Naive B cell (primary cell): Measurements from ENCODE around the gene PUDP. TPM values are rescaled to one million over a fixed set of nuclear protein-coding genes. Genes with fewer than 3 reads are reported as not detected.
"Not testable (repeated sequence)": the region's sequence is repeated elsewhere in the genome, so short reads cannot be mapped to it uniquely, and the experiment has no call there.

Source experiments
- ATAC-seq, 2 donors: fragments of 150-1000 bp; cut with Tn5 transposase; 2 replicates each; pipeline ENCODE4 v1.10.0; 2021; ENCODE audit warnings: low read depth in 2 of 2, mild to moderate bottlenecking in 2 of 2, moderate library complexity in 2 of 2
- DNase-seq: peaks from one replicate; pipeline ENCODE4 v3.0.0; 2022
- H3K27ac Mint-ChIP-seq, 6 donors: one replicate each; pipeline ENCODE4 v1.8.0; 2020 to 2022; ENCODE audit warnings: mild to moderate bottlenecking in 6 of 6, mixed read lengths in 6 of 6, moderate library complexity in 5 of 6, inconsistent platforms in 2 of 6
- H3K27me3 Mint-ChIP-seq, 3 donors: one replicate each; pipeline ENCODE4 v1.8.0; 2021 to 2022; ENCODE audit warnings: mixed read lengths in 3 of 3, mild to moderate bottlenecking in 1 of 3
- H3K36me3 Mint-ChIP-seq, 2 donors: one replicate each; pipeline ENCODE4 v1.8.0; 2020 to 2022; ENCODE audit warnings: mixed read lengths in 2 of 2, inconsistent platforms in 1 of 2, mild to moderate bottlenecking in 1 of 2
- H3K4me1 Mint-ChIP-seq, 3 donors: one replicate each; pipeline ENCODE4 v1.8.0; 2020 to 2022; ENCODE audit warnings: mixed read lengths in 3 of 3, inconsistent platforms in 1 of 3, mild to moderate bottlenecking in 1 of 3, moderate library complexity in 1 of 3
- H3K4me3 Mint-ChIP-seq, 8 donors: one replicate each; pipeline ENCODE4 v1.8.0; 2020 to 2022; ENCODE audit warnings: mild to moderate bottlenecking in 8 of 8, mixed read lengths in 8 of 8, moderate library complexity in 8 of 8, inconsistent platforms in 2 of 8
- H3K9me3 Mint-ChIP-seq, 7 donors: one replicate each; pipeline ENCODE4 v1.8.0; 2020 to 2022; ENCODE audit warnings: mixed read lengths in 7 of 7, mild to moderate bottlenecking in 5 of 7, inconsistent platforms in 2 of 7, moderate library complexity in 1 of 7
- polyA plus RNA-seq, 6 donors: library from polyadenylated mRNA; unstranded; fragments of 300-500 nt; fragmentation: Illumina TruSeq; gene quantifications; one replicate each; pipeline ENCODE4 v1.2.3, GENCODE V29; 2021; ENCODE audit warnings: low read depth in 6 of 6

PUDP gene
- 10 to 100 TPM in 4 of 6 donors, 1 to 10 TPM in 2; 4.1 to 17.4 (median 12.4) TPM for polyA plus RNA-seq

- no peaks in the 10 kb centered on the region for H3K9me3 Mint-ChIP-seq
- no peaks in the 10 kb centered on the region for H3K36me3 Mint-ChIP-seq
- peak; percentile 83 to 86 for ATAC-seq
- H3K4me1 Mint-ChIP-seq, result peaks cover 10 to 26% (median 18%) of the 10 kb centered on the region in 3 donors
- peak within 1 kb of the TSS; percentile 88 to 97 (median 96) for H3K4me3 Mint-ChIP-seq
- DNase-seq, result peak; percentile 94
- peak within 1 kb of the TSS; percentile 91 to 97 (median 96) for H3K27ac Mint-ChIP-seq
- H3K27me3 Mint-ChIP-seq, result no peaks in the 10 kb centered on the region
These were observed at the start of gene PUDP for GRCh38 chrX:7147978-7148854. PUDP (minus strand) TSS chrX:7148153; CDS start chrX:7148113, 40 bp downstream.

- no peak for DNase-seq
- Mint-ChIP-seq H3K36me3 (peaks cover 13 to 18% of the 10 kb centered on the region in 2 donors), H3K27ac (no peak overlapping the region), H3K4me1 (no peaks in the 10 kb centered on the region), H3K4me3 (no peak overlapping the region), H3K27me3 (no peaks in the 10 kb centered on the region), H3K9me3 (no peaks in the 10 kb centered on the region)
- ATAC-seq, result no peak
These were observed 46.7 kb upstream of the PUDP start for GRCh38 chrX:7194606-7195005.

DNA sequence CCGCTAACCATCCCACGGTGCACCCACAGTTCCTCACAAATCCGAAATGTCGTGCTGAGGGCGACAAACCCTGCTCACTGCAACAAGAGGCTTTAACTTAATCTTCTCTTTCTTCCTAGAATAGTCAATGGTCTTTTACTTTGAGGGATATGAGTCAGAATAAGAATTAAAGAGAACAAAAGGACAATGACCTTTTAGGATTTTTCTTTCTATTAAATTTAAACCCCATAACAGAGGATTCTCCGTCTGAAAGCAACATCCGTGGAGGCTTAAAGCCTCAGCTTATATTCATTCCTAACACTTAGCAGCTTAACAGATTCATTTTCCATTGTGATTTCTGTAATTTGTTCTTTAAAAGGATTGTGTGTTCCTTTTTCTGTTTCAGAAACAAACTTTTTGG lies 44.9 kb upstream of the PUDP start:
- H3K4me1 Mint-ChIP-seq, result no peaks in the 10 kb centered on the region
- ATAC-seq (no peak), DNase-seq (no peak)
- H3K9me3 Mint-ChIP-seq, result no peaks in the 10 kb centered on the region
- no peaks in the 10 kb centered on the region for H3K27me3 Mint-ChIP-seq
- peaks cover 13 to 18% of the 10 kb centered on the region in 2 donors for H3K36me3 Mint-ChIP-seq
- no peak overlapping the region for H3K27ac Mint-ChIP-seq
- H3K4me3 Mint-ChIP-seq, result no peak overlapping the region

GRCh38 chrX:7191681-7192110 lies 43.7 kb upstream of the PUDP start:
- DNase-seq (no peak), ATAC-seq (no peak)
- H3K27ac Mint-ChIP-seq, result no peak overlapping the region
- no peak overlapping the region for H3K4me3 Mint-ChIP-seq
- H3K4me1 Mint-ChIP-seq, result no peaks in the 10 kb centered on the region
- H3K9me3 Mint-ChIP-seq, result no peaks in the 10 kb centered on the region
- peaks cover 7 to 12% of the 10 kb centered on the region in 2 donors for H3K36me3 Mint-ChIP-seq
- no peaks in the 10 kb centered on the region for H3K27me3 Mint-ChIP-seq

- DNase-seq, result no peak
- H3K27ac Mint-ChIP-seq, result peak overlapping the region in 1 of 6 donors; percentile 39
- ATAC-seq, result no peak
These were observed 42.2 kb upstream of the PUDP start for GRCh38 chrX:7190157-7190556.

GRCh38 chrX:7188672-7189071 lies 40.7 kb upstream of the PUDP start:
- no peaks in the 10 kb centered on the region for H3K4me1 Mint-ChIP-seq

More at GRCh38 chrX:7190157-7190556, 42.2 kb upstream of the PUDP start:
- Mint-ChIP-seq H3K4me1 (no peaks in the 10 kb centered on the region), H3K9me3 (no peaks in the 10 kb centered on the region), H3K27me3 (no peaks in the 10 kb centered on the region), H3K36me3 (peaks cover 5 to 7% of the 10 kb centered on the region in 2 donors), H3K4me3 (no peak overlapping the region)

GRCh38 chrX:7184816-7185215 lies 36.9 kb upstream of the PUDP start:
- Mint-ChIP-seq H3K4me1 (no peaks in the 10 kb centered on the region), H3K27ac (no peak overlapping the region), H3K27me3 (no peaks in the 10 kb centered on the region), H3K4me3 (no peak overlapping the region), H3K9me3 (peaks cover 0 to 4% (median 0%) of the 10 kb centered on the region in 7 donors), H3K36me3 (peaks cover 0 to 8% of the 10 kb centered on the region in 2 donors)
- ATAC-seq (no peak), DNase-seq (no peak)

More at GRCh38 chrX:7188672-7189071, 40.7 kb upstream of the PUDP start:
- Mint-ChIP-seq H3K27me3 (no peaks in the 10 kb centered on the region), H3K4me3 (no peak overlapping the region), H3K9me3 (no peaks in the 10 kb centered on the region), H3K36me3 (peaks cover 5 to 7% of the 10 kb centered on the region in 2 donors), H3K27ac (no peak overlapping the region)
- ATAC-seq (no peak), DNase-seq (no peak)

DNA sequence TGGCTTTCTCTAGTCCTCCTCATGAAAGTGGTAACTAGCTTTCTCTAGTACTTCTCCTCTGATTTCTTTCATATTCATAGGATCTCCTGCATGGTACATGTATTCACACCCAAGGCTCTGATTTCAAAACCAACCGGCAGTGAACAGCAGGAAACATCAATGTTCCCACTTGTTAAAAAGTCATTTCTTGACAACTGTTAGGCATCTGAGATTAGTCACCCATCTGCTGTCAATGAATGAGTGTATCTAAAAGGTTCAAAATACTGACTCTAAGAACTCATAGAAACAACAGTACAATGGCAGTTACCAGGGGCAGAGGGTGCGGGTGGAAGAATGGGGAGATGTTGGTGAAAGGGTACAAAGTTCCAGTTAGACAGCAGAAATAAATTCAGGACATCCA lies 31.5 kb upstream of the PUDP start:
- no peak for ATAC-seq
- no peak overlapping the region for H3K4me3 Mint-ChIP-seq

DNA sequence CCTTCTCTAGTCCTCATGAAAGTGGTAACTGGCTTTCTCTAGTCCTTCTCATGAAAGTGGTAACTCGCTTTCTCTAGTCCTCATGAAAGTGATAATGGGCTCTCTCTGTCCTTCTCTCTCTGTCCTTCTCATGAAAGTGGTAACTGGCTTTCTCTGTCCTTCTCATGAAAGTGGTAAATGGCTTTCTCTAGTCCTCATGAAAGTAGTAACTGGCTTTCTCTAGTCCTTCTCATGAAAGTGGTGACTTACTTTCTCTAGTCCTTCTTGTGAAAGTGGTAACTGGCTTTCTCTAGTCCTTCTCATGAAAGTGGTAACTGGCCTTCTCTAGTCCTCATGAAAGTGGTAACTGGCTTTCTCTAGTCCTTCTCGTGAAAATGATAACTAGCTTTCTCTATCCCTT lies 30.9 kb upstream of the PUDP start:
- not testable (repeated sequence) for H3K4me1 Mint-ChIP-seq, H3K27me3 Mint-ChIP-seq, ATAC-seq, DNase-seq, H3K4me3 Mint-ChIP-seq
- Mint-ChIP-seq H3K36me3 (peaks cover 10 to 31% of the 10 kb centered on the region in 2 donors), H3K9me3 (peaks cover 0 to 14% (median 6%) of the 10 kb centered on the region in 7 donors), H3K27ac (peak overlapping the region in 1 of 6 donors; percentile 6)

More for the DNA sequence above, 31.5 kb upstream of the PUDP start:
- Mint-ChIP-seq H3K36me3 (peaks cover 10 to 31% of the 10 kb centered on the region in 2 donors), H3K9me3 (peaks cover 0 to 14% (median 6%) of the 10 kb centered on the region in 7 donors), H3K27me3 (no peaks in the 10 kb centered on the region), H3K4me1 (peaks cover 0 to 5% (median 0%) of the 10 kb centered on the region in 3 donors), H3K27ac (no peak overlapping the region)
- DNase-seq, result no peak

GRCh38 chrX:7170898-7171297 lies 22.9 kb upstream of the PUDP start:
- Mint-ChIP-seq H3K27me3 (no peaks in the 10 kb centered on the region), H3K4me3 (no peak overlapping the region), H3K36me3 (peaks cover 8 to 12% of the 10 kb centered on the region in 2 donors), H3K9me3 (peaks cover 0 to 28% (median 12%) of the 10 kb centered on the region in 7 donors), H3K27ac (peak overlapping the region in 1 of 6 donors; percentile 54), H3K4me1 (no peaks in the 10 kb centered on the region)
- ATAC-seq (no peak), DNase-seq (no peak)

DNA sequence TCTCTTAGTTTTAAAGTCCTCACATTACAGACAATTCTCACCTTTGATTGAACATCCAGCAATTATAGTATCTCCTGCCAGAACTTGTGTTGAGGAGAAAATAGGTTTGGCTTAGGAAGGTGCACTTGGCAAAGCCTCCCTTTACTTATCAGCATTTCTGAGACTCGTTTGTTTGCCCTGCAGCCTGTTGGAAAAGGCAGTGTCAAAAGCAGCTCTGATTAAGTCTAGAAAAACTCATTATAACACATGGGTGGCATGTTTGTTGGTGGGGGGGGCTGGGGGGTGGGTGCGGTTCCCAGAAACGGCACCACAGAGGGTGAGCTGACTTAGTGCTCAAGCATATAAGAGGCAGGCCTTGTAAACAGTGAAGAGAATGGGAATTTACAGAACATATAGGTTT lies 21.7 kb upstream of the PUDP start:
- ATAC-seq, result no peak
- no peak overlapping the region for H3K4me3 Mint-ChIP-seq

GRCh38 chrX:7168371-7168770 lies 20.4 kb upstream of the PUDP start:
- Mint-ChIP-seq H3K9me3 (peaks cover 0 to 20% (median 12%) of the 10 kb centered on the region in 7 donors), H3K4me3 (no peak overlapping the region), H3K4me1 (no peaks in the 10 kb centered on the region), H3K36me3 (peaks cover 4 to 8% of the 10 kb centered on the region in 2 donors), H3K27ac (no peak overlapping the region), H3K27me3 (no peaks in the 10 kb centered on the region)
- no peak for ATAC-seq
- no peak for DNase-seq

More for the DNA sequence above, 21.7 kb upstream of the PUDP start:
- no peaks in the 10 kb centered on the region for H3K27me3 Mint-ChIP-seq
- H3K36me3 Mint-ChIP-seq, result peaks cover 4 to 8% of the 10 kb centered on the region in 2 donors
- H3K9me3 Mint-ChIP-seq, result peaks cover 0 to 23% (median 12%) of the 10 kb centered on the region in 7 donors
- DNase-seq, result no peak
- H3K4me1 Mint-ChIP-seq, result no peaks in the 10 kb centered on the region
- no peak overlapping the region for H3K27ac Mint-ChIP-seq

DNA sequence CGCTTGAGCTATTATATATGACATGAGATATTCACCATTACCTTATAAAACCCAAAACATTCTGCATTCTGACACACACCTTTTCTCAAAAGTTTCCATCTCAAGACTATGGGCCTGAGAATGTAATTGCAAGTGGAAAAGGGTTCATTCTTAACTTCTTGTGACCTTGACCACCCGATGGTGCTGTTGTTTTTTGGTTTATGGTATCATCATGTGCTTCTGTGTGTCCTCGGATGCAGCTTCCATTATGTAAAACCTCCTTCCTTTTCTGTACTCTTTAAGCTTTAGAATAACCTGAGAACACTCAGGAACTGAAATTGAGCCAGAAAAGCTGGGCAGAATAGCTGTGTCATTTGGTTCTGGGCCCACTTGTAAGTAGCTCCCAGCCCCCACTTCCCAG lies 16.2 kb upstream of the PUDP start:
- peaks cover 0 to 12% (median 6%) of the 10 kb centered on the region in 7 donors for H3K9me3 Mint-ChIP-seq
- H3K27ac Mint-ChIP-seq, result no peak overlapping the region
- peaks cover 4% of the 10 kb centered on the region in 2 donors for H3K36me3 Mint-ChIP-seq
- H3K4me1 Mint-ChIP-seq, result no peaks in the 10 kb centered on the region
- ATAC-seq (no peak), DNase-seq (no peak)
- no peaks in the 10 kb centered on the region for H3K27me3 Mint-ChIP-seq
- no peak overlapping the region for H3K4me3 Mint-ChIP-seq

- H3K27me3 Mint-ChIP-seq, result no peaks in the 10 kb centered on the region
- H3K4me3 Mint-ChIP-seq, result no peak overlapping the region
- no peaks in the 10 kb centered on the region for H3K4me1 Mint-ChIP-seq
- H3K36me3 Mint-ChIP-seq, result peaks cover 0 to 4% of the 10 kb centered on the region in 2 donors
- H3K27ac Mint-ChIP-seq, result no peak overlapping the region
- no peak for ATAC-seq
- no peak for DNase-seq
- H3K9me3 Mint-ChIP-seq, result peaks cover 0 to 6% (median 4%) of the 10 kb centered on the region in 7 donors
These were observed 15.3 kb upstream of the PUDP start for GRCh38 chrX:7163146-7163677.
